Measurements from ENCODE around the gene CIAO2B.

CIAO2B gene

DNA sequence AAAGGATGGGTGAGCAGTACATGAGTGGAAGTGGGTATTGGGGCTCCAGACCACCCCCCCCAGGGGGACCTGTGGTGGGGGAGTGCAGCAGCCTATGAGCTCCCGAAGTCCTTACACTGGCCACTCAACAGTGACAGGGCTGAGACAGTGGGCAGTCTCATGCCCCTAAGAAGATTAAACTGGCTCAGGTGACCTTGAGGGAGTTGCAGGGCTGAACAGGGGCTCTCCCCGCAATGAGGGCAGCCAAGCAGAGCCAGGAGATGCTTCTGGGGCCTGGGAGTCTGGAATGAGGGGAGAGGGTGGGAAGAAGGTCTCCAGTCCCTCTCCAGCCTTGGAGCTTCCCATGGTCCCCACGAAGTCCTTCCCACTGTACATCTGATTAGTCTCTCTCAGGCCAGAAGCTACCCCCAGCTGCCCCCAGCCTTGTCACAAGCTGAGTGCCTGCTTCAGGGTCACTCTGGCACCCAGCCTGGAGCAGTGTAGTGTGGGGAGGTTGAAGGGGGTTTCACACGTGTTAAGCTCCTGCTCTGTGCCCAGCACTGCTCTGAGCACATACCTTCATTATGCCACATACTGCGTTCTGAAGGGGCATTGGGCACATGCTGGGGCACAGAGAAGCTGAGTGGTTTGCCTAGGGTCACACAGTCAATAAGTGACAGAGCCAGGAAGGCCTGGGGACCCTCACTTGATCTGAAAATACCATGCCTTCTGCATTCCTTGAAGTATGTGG lies 14.5 kb downstream of the CIAO2B start:
- DNase-seq: no peak

DNA sequence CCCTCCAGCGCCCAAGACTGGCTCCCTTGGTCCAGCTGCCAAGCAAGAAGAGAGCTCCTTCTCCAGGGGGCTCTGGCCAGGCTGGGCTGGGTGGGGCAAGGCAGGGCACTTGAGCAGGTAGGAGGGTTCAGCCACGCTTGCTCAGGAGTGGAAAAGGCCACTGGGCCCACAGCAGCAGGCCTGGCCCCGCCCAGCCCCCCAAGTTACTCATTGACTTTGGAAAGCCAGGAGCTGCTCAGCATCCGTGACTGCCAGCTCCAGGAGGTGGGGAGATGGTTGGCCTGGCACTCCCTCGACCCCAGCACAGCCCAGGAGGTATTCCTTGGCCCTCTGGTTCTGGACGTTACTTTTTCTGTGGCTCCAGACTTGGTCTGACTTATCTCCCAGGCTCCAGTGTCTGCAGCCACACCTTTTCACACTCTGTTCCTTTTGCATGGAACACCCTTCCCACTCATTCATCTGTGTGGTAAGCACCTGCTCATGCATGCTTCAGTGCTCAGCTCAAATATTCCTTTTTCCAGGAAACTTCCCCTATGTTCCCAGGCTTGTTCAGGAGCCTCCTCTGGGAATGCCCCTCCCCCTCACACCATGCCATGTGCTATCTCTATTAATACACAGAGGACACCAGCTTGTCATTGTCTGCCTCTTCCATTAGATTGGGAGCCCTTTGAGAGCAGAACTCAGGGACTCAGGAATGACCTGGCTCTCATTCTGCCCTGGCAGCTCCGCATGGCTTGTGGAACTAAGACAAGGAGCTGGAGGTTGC lies 15.2 kb downstream of the CIAO2B start, which contains the start of gene CDH16:
CDH16 (minus strand) TSS at position 83 of the 766 bp plus-strand sequence. CDS start 820 bp downstream, outside the sequence.
- DNase-seq: no peak

DNA sequence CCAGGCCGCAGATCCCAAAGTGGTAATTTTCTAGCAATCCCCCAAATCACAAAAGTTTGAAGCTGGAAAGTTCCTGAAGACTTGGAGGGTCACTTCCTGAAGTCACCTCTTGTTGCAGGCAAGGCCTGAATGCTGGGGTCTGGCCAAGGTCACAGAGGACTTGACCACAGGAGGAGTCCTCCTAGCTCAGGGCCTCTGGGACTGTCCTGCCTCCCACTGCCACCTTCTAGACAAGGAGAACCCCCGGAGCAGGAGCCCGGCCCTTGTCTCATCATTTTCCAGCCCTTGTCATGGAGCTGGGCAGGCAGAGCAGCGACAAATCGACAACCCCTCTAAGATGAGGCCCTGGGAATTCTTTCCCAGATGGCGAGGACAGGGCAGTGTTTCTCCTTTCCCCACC lies 15.8 kb downstream of the CIAO2B start:
- no peak for DNase-seq

DNA sequence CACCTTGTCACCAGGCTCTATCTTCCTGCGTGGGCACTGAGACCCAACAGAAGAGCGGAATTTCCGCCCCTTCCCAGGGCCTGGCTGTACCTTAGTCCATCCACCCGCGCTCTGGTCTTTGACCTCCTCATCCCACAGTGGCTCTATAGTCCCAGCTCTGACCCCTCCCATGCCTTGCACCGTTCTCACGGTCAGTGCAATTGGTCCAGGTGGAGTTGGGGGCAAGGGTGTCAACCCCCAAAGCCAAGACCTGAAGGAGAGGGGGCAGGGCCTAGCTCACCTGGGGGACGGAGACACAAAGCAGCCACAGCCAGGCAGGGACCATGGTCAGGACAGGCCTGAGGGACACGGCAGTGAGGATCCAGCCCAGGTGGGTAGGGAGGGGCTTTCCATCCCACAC lies 16.5 kb downstream of the CIAO2B start:
- DNase-seq: no peak

DNA sequence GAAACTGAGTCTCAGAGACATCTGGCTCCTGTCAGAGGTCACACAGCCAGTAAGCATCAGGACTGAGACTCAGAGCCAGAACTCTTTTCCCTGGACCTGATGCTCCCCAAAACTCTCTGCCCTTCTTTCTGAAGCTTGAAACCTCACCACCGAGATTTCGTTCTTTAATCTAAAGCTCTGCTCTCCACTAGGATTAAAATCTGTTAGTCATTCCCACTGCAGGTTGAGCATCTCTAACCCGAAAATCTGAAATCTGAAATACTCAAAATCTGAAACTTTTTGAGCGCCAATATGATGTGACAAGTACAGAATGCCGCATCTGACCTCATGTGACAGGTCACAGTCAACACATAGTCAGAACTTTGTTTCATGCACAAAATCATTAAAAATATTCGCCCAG lies 17.7 kb downstream of the CIAO2B start:
- DNase-seq: no peak

DNA sequence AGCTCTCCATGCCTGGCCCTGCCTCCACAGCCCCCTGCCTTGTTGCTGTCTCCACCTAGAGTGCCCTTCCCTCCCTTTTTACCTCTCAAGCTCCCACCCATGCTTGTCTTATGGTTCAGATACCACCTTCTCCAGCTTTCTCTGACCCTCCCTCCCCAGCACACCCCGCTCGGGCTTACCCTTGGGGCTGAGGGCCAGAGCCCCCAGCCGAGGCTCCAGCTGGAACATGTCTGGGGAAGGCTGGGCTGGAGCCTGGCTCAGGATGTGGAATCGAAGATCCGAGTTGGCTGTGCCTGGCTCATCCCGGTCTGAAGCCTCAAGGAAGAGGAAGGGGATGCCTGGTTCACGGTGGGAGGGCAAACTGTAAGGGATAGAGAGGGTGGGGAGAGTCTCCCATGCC lies 19.2 kb downstream of the CIAO2B start:
- DNase-seq: no peak

DNA sequence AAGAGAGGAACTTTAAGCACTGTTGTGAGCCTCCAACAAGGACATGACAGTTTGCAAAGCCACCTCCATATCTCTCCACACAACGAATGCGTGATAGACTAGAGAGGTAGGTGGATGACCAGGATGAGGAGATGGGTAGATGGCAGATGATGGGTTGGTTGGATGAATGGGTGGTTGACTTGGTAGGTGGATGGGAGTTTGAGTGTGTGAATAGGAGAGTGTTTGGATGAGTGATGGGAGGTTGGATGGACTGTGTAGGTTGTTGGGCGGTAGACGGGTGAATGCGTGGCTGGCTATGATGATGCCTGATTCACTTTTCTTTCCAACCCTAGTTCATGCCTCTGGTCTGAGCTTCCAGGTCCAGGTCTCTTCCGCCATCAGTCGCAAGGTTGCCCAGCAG lies 19.7 kb downstream of the CIAO2B start:
- DNase-seq: no peak

DNA sequence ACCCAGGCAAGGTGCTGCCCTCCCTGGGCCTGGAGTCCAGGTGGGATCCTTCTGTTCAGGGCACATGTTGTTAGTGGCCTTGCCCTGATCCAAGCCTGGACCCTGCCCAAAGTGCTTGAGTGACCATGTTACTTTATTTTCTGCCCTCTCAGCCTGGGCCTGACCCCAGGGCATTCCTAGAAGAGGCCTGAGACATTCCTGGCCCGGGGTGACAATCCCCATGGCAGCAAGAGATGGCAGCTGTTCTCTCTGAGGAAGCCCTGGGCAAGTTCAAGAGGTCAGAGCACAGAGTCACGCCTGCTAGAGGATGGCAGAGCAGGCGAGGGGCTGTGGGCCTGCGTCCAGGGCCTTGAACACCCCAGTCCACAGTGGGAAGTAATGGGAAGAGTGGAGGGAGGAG lies 20.5 kb downstream of the CIAO2B start:
- DNase-seq: no peak

DNA sequence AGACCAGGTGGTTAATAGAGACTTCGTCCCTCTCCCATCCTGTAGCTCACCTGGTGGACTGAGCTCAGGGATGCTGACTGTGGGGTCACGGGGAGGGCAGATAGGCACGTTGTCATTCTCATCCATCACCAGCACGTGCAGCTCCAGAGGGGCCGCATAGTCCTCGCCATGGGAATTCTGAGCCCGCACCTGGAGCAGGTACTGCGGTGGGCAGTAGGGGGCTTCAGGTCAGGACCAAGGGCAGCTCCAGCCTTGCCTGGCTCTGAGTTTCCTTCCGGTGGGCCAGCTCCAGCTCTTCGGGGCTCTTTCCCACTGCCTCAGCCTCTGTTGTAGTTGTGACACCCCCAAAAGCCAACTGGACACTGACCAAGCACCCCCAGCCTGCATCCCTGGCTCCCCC lies 21.1 kb downstream of the CIAO2B start:
- no peak for DNase-seq

DNA sequence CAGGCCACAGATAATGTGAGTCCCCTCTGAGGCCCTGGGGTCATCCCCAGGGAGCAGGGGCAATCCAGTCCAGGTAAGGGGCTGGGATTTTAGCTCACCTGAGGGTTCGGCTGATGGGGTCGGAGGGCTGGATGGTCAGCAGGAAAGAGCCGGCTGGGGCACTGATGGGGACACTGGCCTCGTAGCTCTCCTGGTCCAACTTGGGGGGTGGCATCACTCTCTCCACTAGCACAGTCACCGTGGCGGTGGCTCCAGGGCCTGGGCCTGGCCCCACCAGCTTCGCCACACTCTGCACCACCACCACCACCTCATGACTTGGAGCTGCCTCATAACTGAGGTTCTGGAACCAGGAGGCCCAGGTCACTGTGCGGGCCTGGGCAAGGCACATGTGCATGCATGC lies 22.4 kb downstream of the CIAO2B start:
- DNase-seq: no peak

DNA sequence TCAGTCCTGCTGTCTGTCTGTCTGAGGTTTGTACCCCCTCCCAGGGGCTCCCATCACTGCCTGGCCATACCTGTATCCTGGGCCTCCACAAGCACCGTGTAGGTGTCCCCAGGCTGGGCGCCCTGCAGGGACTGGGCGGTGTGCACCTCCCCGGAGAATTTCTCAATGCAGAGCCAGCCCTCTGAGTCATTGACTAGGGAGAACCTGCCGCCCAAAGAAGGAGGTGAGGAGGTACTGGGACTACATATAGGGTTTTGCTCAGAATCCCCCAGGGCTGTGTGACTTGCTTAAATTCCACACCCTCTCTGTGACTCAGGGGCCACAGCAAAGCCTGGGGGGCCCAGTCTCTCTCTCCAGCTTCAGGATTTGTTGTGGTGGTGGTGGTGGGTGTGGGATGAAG lies 23.1 kb downstream of the CIAO2B start:
- DNase-seq: no peak

DNA sequence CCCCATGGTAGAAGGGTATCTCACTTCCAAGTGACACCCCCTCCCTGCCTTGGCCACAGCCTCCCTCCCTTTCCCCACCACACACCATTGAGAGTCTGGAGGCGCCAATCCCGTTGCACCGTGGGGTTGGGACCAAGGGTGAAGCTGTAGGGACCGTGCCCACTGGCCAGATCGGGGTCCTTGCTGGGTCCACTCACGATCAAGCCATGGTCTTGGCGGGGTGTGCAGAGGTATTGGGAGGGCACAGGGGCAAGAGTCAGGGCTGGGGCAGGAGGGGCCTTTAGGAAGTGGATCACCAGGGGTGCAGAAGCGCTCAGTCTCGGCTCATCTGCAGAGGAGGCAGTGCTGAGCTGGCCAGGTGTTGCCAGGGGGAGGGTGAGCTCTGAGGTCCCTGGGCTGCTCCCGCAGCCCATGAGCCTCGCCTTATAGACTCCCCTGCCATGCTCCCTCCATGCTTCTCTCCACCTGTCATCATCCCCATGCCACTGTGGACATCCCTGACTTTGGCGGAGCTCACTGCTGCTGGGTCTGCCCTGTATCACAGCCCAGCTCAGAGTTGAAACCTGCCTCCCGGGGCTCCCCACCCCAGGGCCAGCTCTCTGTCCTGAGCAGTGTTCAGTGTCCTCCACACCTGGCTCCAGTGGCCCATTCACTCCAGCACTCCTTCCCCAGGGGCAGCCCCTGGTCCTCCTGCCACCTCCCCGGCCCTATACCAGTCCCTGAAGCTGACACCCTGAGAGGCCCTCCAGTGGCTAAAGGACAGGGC lies 23.8 kb downstream of the CIAO2B start:
- no peak for DNase-seq

DNA sequence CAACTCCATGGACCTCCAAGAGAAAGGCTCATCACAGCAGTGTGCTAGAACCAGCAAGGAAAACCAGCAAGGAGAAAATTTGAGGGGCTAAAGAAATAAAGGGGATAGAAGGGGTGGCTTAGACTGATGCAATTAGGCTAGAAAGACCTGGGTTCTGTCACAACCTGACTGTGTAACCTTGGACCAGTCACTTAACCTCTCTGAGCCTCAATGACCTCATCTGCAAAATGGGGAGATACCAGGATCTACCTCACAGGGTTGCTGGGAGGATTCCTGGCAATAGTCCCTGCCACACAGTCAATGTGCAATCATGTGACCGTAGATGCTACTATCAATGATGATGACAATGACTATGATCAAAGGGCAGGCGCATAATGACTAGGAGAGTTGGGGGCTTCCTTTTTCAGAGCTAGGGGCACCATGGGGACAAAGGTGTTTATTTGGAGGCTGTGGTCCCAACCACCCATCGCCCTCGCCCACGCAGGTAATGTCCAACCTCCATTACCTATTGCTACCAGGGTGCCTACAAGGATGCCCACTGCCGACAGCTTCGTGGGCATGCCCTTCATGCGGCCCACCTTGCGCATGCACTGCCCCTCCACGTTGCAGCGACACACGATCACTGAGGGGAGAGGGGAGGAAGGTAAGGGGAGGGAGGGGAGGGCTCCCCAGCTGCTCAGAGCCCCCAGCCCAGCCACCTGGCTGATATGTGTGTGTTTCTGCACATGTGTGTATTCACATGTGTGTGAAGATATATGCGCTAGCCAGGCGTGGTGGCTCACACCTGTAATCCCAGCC lies 25.2 kb downstream of the CIAO2B start:
- DNase-seq: no peak

DNA sequence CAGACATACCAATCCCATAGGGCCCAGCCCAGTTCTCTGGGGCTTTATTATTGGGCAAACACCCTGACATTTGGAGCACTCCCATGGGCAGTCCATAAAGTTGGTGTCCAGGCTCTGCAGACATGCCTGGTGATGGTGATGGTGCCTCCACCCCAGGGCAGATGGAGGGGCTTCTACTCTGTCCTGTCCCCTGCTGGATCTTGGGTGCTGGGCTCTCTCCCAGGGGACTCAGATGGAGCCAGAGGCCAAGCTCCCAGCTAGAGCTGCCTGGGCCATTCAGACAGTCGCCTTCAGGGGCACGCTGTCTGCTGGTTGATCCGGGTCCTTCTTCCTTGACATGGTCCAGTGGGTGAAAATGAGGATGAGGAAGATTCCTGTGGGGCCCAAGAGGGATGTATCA lies 26.1 kb downstream of the CIAO2B start:
- no peak for DNase-seq

DNA sequence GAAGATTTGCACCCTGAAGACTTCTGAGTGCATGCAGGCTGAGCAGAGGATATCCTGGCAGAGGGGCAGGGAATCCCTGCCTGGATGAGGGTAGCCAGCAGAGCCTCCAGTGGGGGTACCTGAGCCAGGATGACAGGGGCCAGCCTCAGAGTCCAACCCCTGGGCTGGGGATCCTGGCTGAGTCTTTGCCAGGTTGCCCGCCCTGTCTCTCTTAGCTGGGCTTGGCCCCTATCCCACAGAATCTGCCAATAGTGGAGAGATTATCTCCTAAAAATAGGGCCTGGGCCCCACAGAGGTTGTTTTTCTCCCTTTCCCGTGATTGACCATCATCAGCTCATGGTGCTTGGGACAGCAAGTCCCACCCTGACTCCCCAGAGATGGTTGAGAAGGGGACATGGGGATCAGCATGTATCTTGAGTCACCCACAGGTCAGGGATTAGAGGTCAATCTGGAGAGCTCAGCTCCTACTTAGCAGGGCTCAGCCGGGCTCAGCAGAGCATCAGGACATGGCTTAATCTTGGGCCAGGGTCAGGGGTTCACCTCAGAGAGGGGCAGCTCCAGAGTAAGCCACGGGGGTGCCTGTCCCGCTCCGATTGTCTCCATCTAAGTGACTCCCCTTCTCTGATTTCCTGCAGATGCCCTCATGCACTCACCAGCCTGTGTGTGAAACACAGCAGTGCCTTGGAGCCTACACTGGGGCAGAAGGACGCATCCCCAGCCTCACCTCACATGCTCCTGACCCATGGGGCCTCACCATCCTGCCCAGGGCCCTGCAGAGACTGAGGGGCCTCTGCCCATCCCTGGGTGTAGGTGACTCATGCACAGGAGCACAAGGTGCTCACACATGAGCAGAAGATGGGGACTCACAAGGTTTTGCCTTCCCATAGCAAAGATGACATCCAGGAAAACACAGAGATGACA lies 27.0 kb downstream of the CIAO2B start:
- DNase-seq: no peak

DNA sequence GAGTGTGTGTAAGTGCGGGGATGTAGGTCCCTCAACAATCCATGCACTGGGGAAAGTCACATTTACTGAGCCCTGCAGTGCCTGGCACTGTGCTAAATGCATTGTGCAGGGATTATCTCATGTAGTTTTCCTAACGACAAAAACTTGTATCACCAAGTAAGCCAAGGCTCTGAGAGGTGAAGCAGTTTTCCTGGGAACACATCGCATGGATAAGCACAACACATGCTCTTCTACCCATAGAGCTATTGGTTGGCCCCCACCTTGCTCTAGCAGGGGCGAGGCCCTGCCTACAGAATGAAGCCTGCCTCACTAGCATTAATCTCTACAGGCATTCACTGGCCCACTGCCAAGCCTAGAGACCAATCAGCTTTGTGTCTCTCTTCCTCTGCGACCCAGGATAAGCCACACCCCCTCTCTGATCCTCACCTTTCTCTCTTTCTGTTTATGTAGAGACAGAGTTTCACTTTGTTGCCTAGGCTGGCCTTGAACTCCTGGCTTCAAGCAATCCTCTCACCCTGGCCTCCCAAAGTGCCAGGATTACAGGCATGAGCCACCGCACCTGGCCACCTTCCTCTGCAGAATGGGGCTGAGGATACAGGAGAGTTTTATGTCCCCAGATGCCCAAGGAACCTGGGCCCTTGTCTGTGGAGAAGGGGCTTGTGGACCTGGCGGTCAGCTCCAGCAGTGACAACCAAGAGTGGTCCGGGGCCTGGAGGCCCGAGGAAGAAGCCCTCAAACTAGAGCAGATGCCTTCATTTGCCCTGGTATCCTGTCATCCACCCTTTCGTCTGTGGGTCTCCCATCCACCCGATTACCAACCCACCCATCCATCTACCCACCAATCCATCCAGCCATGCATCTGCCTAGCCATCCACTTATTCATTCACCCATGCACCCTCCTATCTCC lies 28.3 kb downstream of the CIAO2B start:
- no peak for DNase-seq

DNA sequence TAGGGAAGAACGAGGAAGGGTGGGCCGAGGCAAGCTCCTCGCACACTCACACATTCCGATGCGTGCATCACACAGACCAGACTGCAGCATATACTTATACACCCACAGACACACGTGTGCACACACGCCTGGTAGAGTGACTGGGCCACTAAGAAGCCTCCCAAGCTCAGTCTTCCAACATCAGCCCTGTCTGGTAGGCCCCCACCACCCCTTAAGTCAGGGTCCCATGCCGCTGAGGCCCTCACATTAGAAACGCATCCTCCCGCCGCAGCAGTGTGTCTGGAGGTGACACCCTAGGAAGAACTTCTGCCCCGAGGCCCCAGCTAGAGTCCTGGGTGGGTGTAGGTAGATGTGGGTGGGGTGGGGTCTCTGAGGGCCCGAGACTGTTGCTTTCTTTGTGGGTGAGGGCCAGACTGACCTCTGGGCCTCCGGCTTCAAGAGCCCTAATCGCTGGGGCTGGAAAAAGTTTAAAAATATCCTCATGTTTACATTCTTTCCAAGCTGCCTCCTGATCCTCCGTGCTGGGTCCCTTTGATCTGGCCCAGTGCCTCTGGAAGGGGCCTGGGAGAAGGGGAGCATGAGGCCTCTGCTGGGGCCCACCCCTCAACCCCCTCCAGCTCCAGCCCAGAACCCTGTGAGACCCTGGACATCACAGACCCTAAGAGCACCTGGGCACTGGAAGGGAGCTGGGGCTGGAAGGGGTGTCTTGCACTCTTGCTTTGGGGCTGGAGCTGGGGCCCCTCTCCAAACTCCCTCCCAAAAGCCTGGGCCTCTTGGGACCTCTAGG lies 29.2 kb downstream of the CIAO2B start:
- no peak for DNase-seq

DNA sequence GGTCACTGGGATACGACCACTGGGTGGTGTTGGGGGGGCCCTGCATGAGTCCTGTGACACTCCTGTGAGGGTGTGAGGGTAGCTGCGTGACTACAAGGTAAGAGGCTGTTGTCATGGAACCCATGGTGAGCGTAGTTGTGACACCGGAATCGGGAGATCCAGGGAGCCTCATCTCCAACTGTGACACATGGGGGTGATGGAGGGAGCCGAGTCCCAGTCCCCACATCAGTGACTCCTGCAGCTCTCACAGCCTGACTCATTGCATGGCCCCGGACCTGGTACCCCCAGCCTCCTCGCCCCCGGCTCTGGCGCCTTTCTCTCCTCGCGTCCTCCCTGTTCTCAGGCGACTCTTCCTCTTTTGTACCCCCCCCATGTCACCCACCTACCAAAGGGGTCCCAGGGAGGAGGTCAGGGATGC lies 29.8 kb downstream of the CIAO2B start:
- DNase-seq: no peak

DNA sequence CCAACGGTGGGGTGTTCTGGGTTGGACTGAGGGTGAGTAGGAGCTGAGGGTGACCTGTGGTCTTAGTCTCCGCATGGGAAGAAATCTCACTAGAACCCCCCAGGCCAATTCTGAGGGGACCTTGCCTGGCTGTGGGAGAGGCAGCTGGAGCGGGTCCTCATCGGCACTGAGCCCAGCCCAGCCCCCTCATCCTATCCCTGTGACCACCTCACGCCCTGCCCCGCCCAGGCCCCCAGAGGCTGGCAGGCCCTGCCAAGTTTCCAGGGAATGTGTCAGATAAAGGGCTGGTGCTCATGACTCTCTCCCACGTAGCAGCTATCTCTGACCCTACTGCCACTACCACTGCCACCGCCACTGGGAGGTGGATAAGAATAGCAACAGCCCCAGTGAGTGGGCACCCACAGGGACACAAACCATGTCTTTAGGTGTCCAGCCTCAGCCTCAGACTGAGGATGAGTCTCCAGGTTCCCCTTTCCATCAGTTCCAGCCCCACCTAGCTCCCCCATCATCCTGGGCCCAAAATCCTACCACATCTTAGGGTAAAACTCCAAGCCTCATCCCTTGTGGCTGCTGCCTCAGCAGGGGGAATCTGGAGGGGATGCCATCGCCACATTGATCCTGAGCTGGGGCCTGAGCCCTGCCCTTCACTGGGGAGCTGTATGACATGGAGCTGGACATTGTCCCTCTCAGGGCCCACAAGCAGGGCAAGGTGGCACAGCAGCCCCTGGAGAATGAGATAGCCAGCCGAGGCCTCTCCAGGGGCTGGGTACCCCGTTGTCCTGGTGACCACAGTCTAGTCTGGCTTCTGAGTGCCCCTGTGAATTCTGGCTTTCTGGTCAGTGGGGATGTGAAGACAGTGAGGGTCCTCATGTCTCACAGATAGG lies 30.4 kb downstream of the CIAO2B start:
- DNase-seq: no peak

Data from NCI-H1930 (cell line).